ENCODE measurements around the gene MBD5. TPM values are rescaled to one million over a fixed set of nuclear protein-coding genes. Genes with fewer than 3 reads are reported as not detected.

MBD5 gene
- total RNA-seq, 1 experiment from 2014 or later = 33.7 TPM

DNA sequence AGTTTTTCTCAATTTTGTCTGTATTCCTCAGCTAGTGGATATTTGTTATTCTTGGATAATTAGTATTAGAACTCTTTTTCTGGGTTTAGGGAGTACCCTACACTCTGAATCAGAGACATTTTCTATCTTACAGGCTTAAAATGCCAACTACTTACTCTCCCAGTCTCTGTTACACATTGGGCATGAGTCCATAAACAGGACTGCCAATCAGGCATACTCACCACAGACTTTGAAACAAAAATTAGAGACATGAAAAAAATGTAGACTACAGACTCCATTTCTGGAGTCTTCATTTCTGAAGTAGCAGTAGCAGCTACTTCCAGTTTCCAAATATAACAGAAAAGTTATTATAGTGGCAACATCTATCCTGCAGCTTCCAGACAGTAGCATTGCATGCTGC is 279.7 kb downstream of the MBD5 start:
- H3K4me1 Mint-ChIP-seq = peaks cover 49% of the 10 kb centered on the region
- no peaks in the 10 kb centered on the region for H3K36me3 Mint-ChIP-seq
- TF ChIP-seq, protein P1, sequence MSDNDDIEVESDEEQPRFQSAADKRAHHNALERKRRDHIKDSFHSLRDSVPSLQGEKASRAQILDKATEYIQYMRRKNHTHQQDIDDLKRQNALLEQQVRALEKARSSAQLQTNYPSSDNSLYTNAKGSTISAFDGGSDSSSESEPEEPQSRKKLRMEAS (CRISPR knock-in tag; IDR thresholded peaks at IDR 0.05) = no peak
- TF ChIP-seq MYBL2 (CRISPR knock-in tag; IDR thresholded peaks at IDR 0.05) (no peak), AFF4 (CRISPR knock-in tag; IDR thresholded peaks at IDR 0.05; ENCODE audit: borderline replicate concordance) (no peak), GTF2I (CRISPR knock-in tag; conservative IDR thresholded peaks at IDR 0.05) (no peak), ESRRA (CRISPR knock-in tag; IDR thresholded peaks at IDR 0.05; ENCODE audit: borderline replicate concordance) (no peak), NFYB (CRISPR knock-in tag; conservative IDR thresholded peaks at IDR 0.05; ENCODE audit: low read depth) (no peak), RORB (CRISPR knock-in tag; IDR thresholded peaks at IDR 0.05) (no peak), CBFB (CRISPR knock-in tag; IDR thresholded peaks at IDR 0.05; ENCODE audit: low read depth) (no peak), NR1H2 (CRISPR knock-in tag; IDR thresholded peaks at IDR 0.05) (no peak), GABPB1 (CRISPR knock-in tag; IDR thresholded peaks at IDR 0.05) (no peak), USF2 (CRISPR knock-in tag; IDR thresholded peaks at IDR 0.05) (no peak), TEAD1 (CRISPR knock-in tag; IDR thresholded peaks at IDR 0.05) (no peak), TP53 (CRISPR knock-in tag; IDR thresholded peaks at IDR 0.05) (no peak), HMGXB4 (CRISPR knock-in tag; IDR thresholded peaks at IDR 0.05) (no peak)
- TF ChIP-seq, protein P2, sequence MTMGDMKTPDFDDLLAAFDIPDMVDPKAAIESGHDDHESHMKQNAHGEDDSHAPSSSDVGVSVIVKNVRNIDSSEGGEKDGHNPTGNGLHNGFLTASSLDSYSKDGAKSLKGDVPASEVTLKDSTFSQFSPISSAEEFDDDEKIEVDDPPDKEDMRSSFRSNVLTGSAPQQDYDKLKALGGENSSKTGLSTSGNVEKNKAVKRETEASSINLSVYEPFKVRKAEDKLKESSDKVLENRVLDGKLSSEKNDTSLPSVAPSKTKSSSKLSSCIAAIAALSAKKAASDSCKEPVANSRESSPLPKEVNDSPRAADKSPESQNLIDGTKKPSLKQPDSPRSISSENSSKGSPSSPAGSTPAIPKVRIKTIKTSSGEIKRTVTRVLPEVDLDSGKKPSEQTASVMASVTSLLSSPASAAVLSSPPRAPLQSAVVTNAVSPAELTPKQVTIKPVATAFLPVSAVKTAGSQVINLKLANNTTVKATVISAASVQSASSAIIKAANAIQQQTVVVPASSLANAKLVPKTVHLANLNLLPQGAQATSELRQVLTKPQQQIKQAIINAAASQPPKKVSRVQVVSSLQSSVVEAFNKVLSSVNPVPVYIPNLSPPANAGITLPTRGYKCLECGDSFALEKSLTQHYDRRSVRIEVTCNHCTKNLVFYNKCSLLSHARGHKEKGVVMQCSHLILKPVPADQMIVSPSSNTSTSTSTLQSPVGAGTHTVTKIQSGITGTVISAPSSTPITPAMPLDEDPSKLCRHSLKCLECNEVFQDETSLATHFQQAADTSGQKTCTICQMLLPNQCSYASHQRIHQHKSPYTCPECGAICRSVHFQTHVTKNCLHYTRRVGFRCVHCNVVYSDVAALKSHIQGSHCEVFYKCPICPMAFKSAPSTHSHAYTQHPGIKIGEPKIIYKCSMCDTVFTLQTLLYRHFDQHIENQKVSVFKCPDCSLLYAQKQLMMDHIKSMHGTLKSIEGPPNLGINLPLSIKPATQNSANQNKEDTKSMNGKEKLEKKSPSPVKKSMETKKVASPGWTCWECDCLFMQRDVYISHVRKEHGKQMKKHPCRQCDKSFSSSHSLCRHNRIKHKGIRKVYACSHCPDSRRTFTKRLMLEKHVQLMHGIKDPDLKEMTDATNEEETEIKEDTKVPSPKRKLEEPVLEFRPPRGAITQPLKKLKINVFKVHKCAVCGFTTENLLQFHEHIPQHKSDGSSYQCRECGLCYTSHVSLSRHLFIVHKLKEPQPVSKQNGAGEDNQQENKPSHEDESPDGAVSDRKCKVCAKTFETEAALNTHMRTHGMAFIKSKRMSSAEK (CRISPR knock-in tag; IDR thresholded peaks at IDR 0.05; ENCODE audit: borderline replicate concordance) = no peak
- TF ChIP-seq, protein P3, sequence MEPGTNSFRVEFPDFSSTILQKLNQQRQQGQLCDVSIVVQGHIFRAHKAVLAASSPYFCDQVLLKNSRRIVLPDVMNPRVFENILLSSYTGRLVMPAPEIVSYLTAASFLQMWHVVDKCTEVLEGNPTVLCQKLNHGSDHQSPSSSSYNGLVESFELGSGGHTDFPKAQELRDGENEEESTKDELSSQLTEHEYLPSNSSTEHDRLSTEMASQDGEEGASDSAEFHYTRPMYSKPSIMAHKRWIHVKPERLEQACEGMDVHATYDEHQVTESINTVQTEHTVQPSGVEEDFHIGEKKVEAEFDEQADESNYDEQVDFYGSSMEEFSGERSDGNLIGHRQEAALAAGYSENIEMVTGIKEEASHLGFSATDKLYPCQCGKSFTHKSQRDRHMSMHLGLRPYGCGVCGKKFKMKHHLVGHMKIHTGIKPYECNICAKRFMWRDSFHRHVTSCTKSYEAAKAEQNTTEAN (CRISPR knock-in tag; IDR thresholded peaks at IDR 0.05) = no peak
- TF ChIP-seq, protein P4, sequence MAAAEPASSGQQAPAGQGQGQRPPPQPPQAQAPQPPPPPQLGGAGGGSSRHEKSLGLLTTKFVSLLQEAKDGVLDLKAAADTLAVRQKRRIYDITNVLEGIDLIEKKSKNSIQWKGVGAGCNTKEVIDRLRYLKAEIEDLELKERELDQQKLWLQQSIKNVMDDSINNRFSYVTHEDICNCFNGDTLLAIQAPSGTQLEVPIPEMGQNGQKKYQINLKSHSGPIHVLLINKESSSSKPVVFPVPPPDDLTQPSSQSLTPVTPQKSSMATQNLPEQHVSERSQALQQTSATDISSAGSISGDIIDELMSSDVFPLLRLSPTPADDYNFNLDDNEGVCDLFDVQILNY (CRISPR knock-in tag; IDR thresholded peaks at IDR 0.05) = no peak
- TF ChIP-seq, protein P5, sequence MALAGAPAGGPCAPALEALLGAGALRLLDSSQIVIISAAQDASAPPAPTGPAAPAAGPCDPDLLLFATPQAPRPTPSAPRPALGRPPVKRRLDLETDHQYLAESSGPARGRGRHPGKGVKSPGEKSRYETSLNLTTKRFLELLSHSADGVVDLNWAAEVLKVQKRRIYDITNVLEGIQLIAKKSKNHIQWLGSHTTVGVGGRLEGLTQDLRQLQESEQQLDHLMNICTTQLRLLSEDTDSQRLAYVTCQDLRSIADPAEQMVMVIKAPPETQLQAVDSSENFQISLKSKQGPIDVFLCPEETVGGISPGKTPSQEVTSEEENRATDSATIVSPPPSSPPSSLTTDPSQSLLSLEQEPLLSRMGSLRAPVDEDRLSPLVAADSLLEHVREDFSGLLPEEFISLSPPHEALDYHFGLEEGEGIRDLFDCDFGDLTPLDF (CRISPR knock-in tag; IDR thresholded peaks at IDR 0.05) = no peak
- TF ChIP-seq, protein P6, sequence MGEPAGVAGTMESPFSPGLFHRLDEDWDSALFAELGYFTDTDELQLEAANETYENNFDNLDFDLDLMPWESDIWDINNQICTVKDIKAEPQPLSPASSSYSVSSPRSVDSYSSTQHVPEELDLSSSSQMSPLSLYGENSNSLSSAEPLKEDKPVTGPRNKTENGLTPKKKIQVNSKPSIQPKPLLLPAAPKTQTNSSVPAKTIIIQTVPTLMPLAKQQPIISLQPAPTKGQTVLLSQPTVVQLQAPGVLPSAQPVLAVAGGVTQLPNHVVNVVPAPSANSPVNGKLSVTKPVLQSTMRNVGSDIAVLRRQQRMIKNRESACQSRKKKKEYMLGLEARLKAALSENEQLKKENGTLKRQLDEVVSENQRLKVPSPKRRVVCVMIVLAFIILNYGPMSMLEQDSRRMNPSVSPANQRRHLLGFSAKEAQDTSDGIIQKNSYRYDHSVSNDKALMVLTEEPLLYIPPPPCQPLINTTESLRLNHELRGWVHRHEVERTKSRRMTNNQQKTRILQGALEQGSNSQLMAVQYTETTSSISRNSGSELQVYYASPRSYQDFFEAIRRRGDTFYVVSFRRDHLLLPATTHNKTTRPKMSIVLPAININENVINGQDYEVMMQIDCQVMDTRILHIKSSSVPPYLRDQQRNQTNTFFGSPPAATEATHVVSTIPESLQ (CRISPR knock-in tag; IDR thresholded peaks at IDR 0.05) = no peak
- H3K4me3 Mint-ChIP-seq = no peak overlapping the region
- CTCF ChIA-PET = no interaction called here
- ATAC-seq = no peak
- H3K27me3 Mint-ChIP-seq (ENCODE audit: low read depth) = no peaks in the 10 kb centered on the region
- no peaks in the 10 kb centered on the region for H3K9me3 Mint-ChIP-seq
- POLR2A ChIA-PET = no interaction called here
- no peak for DNase-seq (ENCODE audit: low spot score)
- no peak overlapping the region for H3K27ac Mint-ChIP-seq
